SJCRH30 (cell line): ENCODE data around the gene GUCA2A. TPM values are rescaled to one million over a fixed set of nuclear protein-coding genes. Genes with fewer than 3 reads are reported as not detected.

Experiments
- DNase-seq, 2 experiments: peaks; one replicate each; pipeline ENCODE4 v3.0.0-alpha.2; 2015 to 2020
- H3K27ac ChIP-seq: fragments of 250-450 bp; sonication (Bioruptor Pico); 2 replicates; pipeline ENCODE4 v1.5.1; 2020; ENCODE audit warnings: mild to moderate bottlenecking, moderate library complexity
- H3K27me3 ChIP-seq: fragments of 250-450 bp; sonication (Bioruptor Pico); 2 replicates; pipeline ENCODE4 v1.5.1; 2020; ENCODE audit warnings: mild to moderate bottlenecking, moderate library complexity
- H3K36me3 ChIP-seq: fragments of 250-450 bp; sonication (Bioruptor Pico); 2 replicates; pipeline ENCODE4 v1.5.1; 2020; ENCODE audit warnings: mild to moderate bottlenecking, moderate library complexity
- H3K4me1 ChIP-seq: fragments of 250-450 bp; sonication (Bioruptor Pico); 2 replicates; pipeline ENCODE4 v1.5.1; 2020; ENCODE audit warnings: mild to moderate bottlenecking, moderate library complexity
- H3K4me3 ChIP-seq: fragments of 250-450 bp; sonication (Bioruptor Pico); 2 replicates; pipeline ENCODE4 v1.5.1; 2020; ENCODE audit warnings: mild to moderate bottlenecking, moderate library complexity
- H3K9me3 ChIP-seq: fragments of 250-450 bp; sonication (Bioruptor Pico); replicated peaks from 2 replicates; pipeline ENCODE4 v1.5.1; 2020; ENCODE audit warnings: mild to moderate bottlenecking, moderate library complexity
- total RNA-seq: library from RNA; depleted of rRNA; stranded (reverse); fragments of >200 nt; shearing (Covaris generic); gene quantifications from 2 replicates; pipeline ENCODE4 v1.2.3, GENCODE V29; 2014

The GUCA2A gene
- total RNA-seq, 1 experiment from 2014 or later = not detected

GRCh38 chr1:42138586-42138985 lies 26.0 kb downstream of the GUCA2A start:
- Histone ChIP-seq H3K4me3 (no peak overlapping the region), H3K27ac (no peak overlapping the region), H3K27me3 (no peaks in the 10 kb centered on the region), H3K36me3 (no peaks in the 10 kb centered on the region), H3K9me3 (no peaks in the 10 kb centered on the region), H3K4me1 (peaks cover 5% of the 10 kb centered on the region)
- DNase-seq = no peak

GRCh38 chr1:42137766-42138165 lies 26.8 kb downstream of the GUCA2A start:
- H3K27ac ChIP-seq = no peak overlapping the region
- no peak for DNase-seq
- H3K36me3 ChIP-seq = no peaks in the 10 kb centered on the region
- no peaks in the 10 kb centered on the region for H3K27me3 ChIP-seq
- H3K4me1 ChIP-seq = no peaks in the 10 kb centered on the region
- no peak overlapping the region for H3K4me3 ChIP-seq
- H3K9me3 ChIP-seq = no peaks in the 10 kb centered on the region

- H3K27ac ChIP-seq = no peak overlapping the region
- no peak for DNase-seq
- H3K4me1 ChIP-seq = no peaks in the 10 kb centered on the region
- no peaks in the 10 kb centered on the region for H3K9me3 ChIP-seq
- H3K27me3 ChIP-seq = no peaks in the 10 kb centered on the region
- H3K4me3 ChIP-seq = no peak overlapping the region
- no peaks in the 10 kb centered on the region for H3K36me3 ChIP-seq
Observed at GRCh38 chr1:42136466-42136865, 28.1 kb downstream of the GUCA2A start.

- no peaks in the 10 kb centered on the region for H3K36me3 ChIP-seq
- DNase-seq = no peak
Observed at GRCh38 chr1:42135426-42135825, 29.1 kb downstream of the GUCA2A start.

GRCh38 chr1:42133809-42134526 lies 30.6 kb downstream of the GUCA2A start:
- no peak overlapping the region for H3K4me3 ChIP-seq
- DNase-seq = no peak
- H3K27me3 ChIP-seq = no peaks in the 10 kb centered on the region
- H3K9me3 ChIP-seq = no peaks in the 10 kb centered on the region
- H3K4me1 ChIP-seq = no peaks in the 10 kb centered on the region
- H3K27ac ChIP-seq = no peak overlapping the region
- no peaks in the 10 kb centered on the region for H3K36me3 ChIP-seq

More at GRCh38 chr1:42135426-42135825, 29.1 kb downstream of the GUCA2A start:
- H3K4me1 ChIP-seq = no peaks in the 10 kb centered on the region
- no peak overlapping the region for H3K27ac ChIP-seq
- H3K4me3 ChIP-seq = no peak overlapping the region
- H3K27me3 ChIP-seq = no peaks in the 10 kb centered on the region
- no peaks in the 10 kb centered on the region for H3K9me3 ChIP-seq

- Histone ChIP-seq H3K4me3 (no peak overlapping the region), H3K27me3 (no peaks in the 10 kb centered on the region), H3K4me1 (no peaks in the 10 kb centered on the region), H3K36me3 (no peaks in the 10 kb centered on the region), H3K9me3 (no peaks in the 10 kb centered on the region), H3K27ac (no peak overlapping the region)
- DNase-seq = no peak
Observed at GRCh38 chr1:42133390-42133789, 31.2 kb downstream of the GUCA2A start.

GRCh38 chr1:42130061-42130660 lies 34.4 kb downstream of the GUCA2A start:
- Histone ChIP-seq H3K4me3 (no peak overlapping the region), H3K4me1 (no peaks in the 10 kb centered on the region), H3K27me3 (no peaks in the 10 kb centered on the region), H3K36me3 (no peaks in the 10 kb centered on the region), H3K9me3 (no peaks in the 10 kb centered on the region), H3K27ac (no peak overlapping the region)
- DNase-seq = no peak

- no peaks in the 10 kb centered on the region for H3K36me3 ChIP-seq
- no peak overlapping the region for H3K4me3 ChIP-seq
- no peak for DNase-seq
- no peaks in the 10 kb centered on the region for H3K9me3 ChIP-seq
- H3K4me1 ChIP-seq = no peaks in the 10 kb centered on the region
- H3K27me3 ChIP-seq = no peaks in the 10 kb centered on the region
- no peak overlapping the region for H3K27ac ChIP-seq
Observed at GRCh38 chr1:42128964-42129363, 35.6 kb downstream of the GUCA2A start.

GRCh38 chr1:42128499-42128898 lies 36.0 kb downstream of the GUCA2A start:
- H3K9me3 ChIP-seq = no peaks in the 10 kb centered on the region
- H3K27me3 ChIP-seq = no peaks in the 10 kb centered on the region
- no peaks in the 10 kb centered on the region for H3K36me3 ChIP-seq
- H3K27ac ChIP-seq = no peak overlapping the region
- DNase-seq = no peak
- H3K4me3 ChIP-seq = no peak overlapping the region
- no peaks in the 10 kb centered on the region for H3K4me1 ChIP-seq

GRCh38 chr1:42127767-42128166 lies 36.8 kb downstream of the GUCA2A start:
- Histone ChIP-seq H3K27ac (no peak overlapping the region), H3K27me3 (no peaks in the 10 kb centered on the region), H3K36me3 (no peaks in the 10 kb centered on the region), H3K9me3 (no peaks in the 10 kb centered on the region), H3K4me1 (no peaks in the 10 kb centered on the region), H3K4me3 (no peak overlapping the region)
- no peak for DNase-seq

- H3K9me3 ChIP-seq = no peaks in the 10 kb centered on the region
- no peaks in the 10 kb centered on the region for H3K27me3 ChIP-seq
- no peak overlapping the region for H3K27ac ChIP-seq
- no peaks in the 10 kb centered on the region for H3K36me3 ChIP-seq
- DNase-seq = no peak
- H3K4me3 ChIP-seq = no peak overlapping the region
- no peaks in the 10 kb centered on the region for H3K4me1 ChIP-seq
Observed at GRCh38 chr1:42125552-42125951, 39.0 kb downstream of the GUCA2A start.

- Histone ChIP-seq H3K36me3 (no peaks in the 10 kb centered on the region), H3K9me3 (no peaks in the 10 kb centered on the region), H3K4me1 (no peaks in the 10 kb centered on the region), H3K27me3 (0 out of 2 replicates have a peak, but pooled peaks cover 3% of the 10 kb centered on the region), H3K27ac (no peak overlapping the region), H3K4me3 (no peak overlapping the region)
- no peak for DNase-seq
Observed at GRCh38 chr1:42122408-42122807, 42.1 kb downstream of the GUCA2A start.

- H3K4me3 ChIP-seq = no peak overlapping the region
- no peak overlapping the region for H3K27ac ChIP-seq
- H3K27me3 ChIP-seq = 0 out of 2 replicates have a peak, but pooled peaks cover 3% of the 10 kb centered on the region
- H3K9me3 ChIP-seq = no peaks in the 10 kb centered on the region
- no peaks in the 10 kb centered on the region for H3K4me1 ChIP-seq
- no peak for DNase-seq
- H3K36me3 ChIP-seq = no peaks in the 10 kb centered on the region
Observed at GRCh38 chr1:42118125-42118524, 46.4 kb downstream of the GUCA2A start.

GRCh38 chr1:42117214-42117613 lies 47.3 kb downstream of the GUCA2A start:
- Histone ChIP-seq H3K4me1 (no peaks in the 10 kb centered on the region), H3K9me3 (no peaks in the 10 kb centered on the region), H3K36me3 (no peaks in the 10 kb centered on the region), H3K27ac (no peak overlapping the region), H3K27me3 (0 out of 2 replicates have a peak, but pooled peaks cover 3% of the 10 kb centered on the region), H3K4me3 (no peak overlapping the region)
- no peak for DNase-seq

- no peak overlapping the region for H3K4me3 ChIP-seq
- no peak overlapping the region for H3K27ac ChIP-seq
- no peaks in the 10 kb centered on the region for H3K4me1 ChIP-seq
- DNase-seq = no peak
- H3K9me3 ChIP-seq = peaks cover 3% of the 10 kb centered on the region; the same call in 1 of the 2 replicates
- no peaks in the 10 kb centered on the region for H3K36me3 ChIP-seq
- 0 out of 2 replicates have a peak, but pooled peaks cover 3% of the 10 kb centered on the region for H3K27me3 ChIP-seq
Observed at GRCh38 chr1:42114229-42114628, 50.3 kb downstream of the GUCA2A start.
